Stomach (tissue), 9 donors: ENCODE results near the gene KLK2. TPM values are rescaled to one million over a fixed set of nuclear protein-coding genes. Genes with fewer than 3 reads are reported as not detected.

Experiments used
- DNase-seq, 2 donors: peaks; one replicate each; pipeline versions ENCODE4 v3.0.0 to v3.0.0-alpha.2; 2013 to 2019
- H3K27ac ChIP-seq, 5 donors: fragments of 200-600 bp in 4 of 5; sonication (generic) in 4 of 5; one replicate each; pipeline ENCODE4 v1.5.1; 2013 to 2019; ENCODE audit warnings: mild to moderate bottlenecking in 1 of 5, moderate library complexity in 1 of 5
- H3K27me3 ChIP-seq, 3 donors: fragments of 200-600 bp; sonication (generic); one replicate each; pipeline ENCODE4 v1.5.1; 2017 to 2019; ENCODE audit warnings: mixed run types in 1 of 3
- H3K36me3 ChIP-seq, 4 donors: fragments of 200-600 bp; sonication (generic); 1 replicate in 3 of 4; 2 replicates in 1 of 4; pipeline ENCODE4 v1.5.1; 2016 to 2019
- H3K4me1 ChIP-seq, 4 donors: fragments of 200-600 bp; sonication (generic); one replicate each; pipeline ENCODE4 v1.5.1; 2016 to 2019
- H3K4me3 ChIP-seq, 4 donors: fragments of 200-600 bp; sonication (generic) in 3 of 4; one replicate each; pipeline ENCODE4 v1.5.1; 2016 to 2019; ENCODE audit warnings: mild to moderate bottlenecking in 1 of 4
- H3K9me3 ChIP-seq, 4 donors: fragments of 200-600 bp; sonication (generic); one replicate each; pipeline ENCODE4 v1.5.1; 2016 to 2019
- CTCF ChIP-seq, 7 experiments: fragments of 450-650 bp in 4 of 7; fragments of 200-600 bp in 3 of 7; sonication (generic) in 3 of 7; IDR thresholded peaks; one replicate each; pipeline ENCODE4 v1.5.1; 2016 to 2019; ENCODE audit warnings: antibody characterized with exemption in 7 of 7, control low read depth in 2 of 7, mild to moderate bottlenecking in 1 of 7
- EP300 ChIP-seq: sonication (generic); formaldehyde crosslinking; IDR thresholded peaks from one replicate; pipeline ENCODE4 v1.6.1; 2017; ENCODE audit warnings: antibody characterized with exemption
- POLR2A ChIP-seq, 4 donors: fragments of 450-650 bp; IDR thresholded peaks; one replicate each; pipeline ENCODE4 v1.6.1; 2016; ENCODE audit warnings: antibody characterized with exemption in 4 of 4, control low read depth in 2 of 4, mild to moderate bottlenecking in 1 of 4, moderate library complexity in 1 of 4
- POLR2AphosphoS5 ChIP-seq, 3 donors: sonication (generic); formaldehyde crosslinking; IDR thresholded peaks; one replicate each; pipeline ENCODE4 v1.6.1; 2016; ENCODE audit warnings: antibody characterized with exemption in 3 of 3
- WGBS, 5 donors: extraction: QIAGEN DNeasy Blood & Tissue Kit in 3 of 5; methylation state at CpG; one replicate each; pipeline versions ENCODE4 v1.1.5 to v1.1.7; 2013 to 2018; 5-methylcytosine and 5-hydroxymethylcytosine counted together
- intact Hi-C: fragments of 100-400 bp; cut with DNase I; formaldehyde crosslinking; loops from one replicate; pipeline ENCODE4 v1.15.1; 2023; ENCODE audit warnings: low total_unique reads
- polyA plus RNA-seq, 3 donors: library from polyadenylated mRNA; stranded (reverse); fragments of 200-250 nt; gene quantifications; one replicate each; pipeline ENCODE4 v1.2.3, GENCODE V29; 2013
- total RNA-seq, 5 donors: library from RNA; depleted of rRNA; stranded (reverse); fragments of >200 nt; gene quantifications; one replicate each; pipeline versions ENCODE4 v1.1.0 to v1.2.3, GENCODE V29; 2014 to 2016
- donor health status: healthy with polysubstance abuse.
- donor health status: Bipolar disorder and iron deficiency.
- donor health status: healthy.

Gene KLK2
- total and polyA plus RNA-seq, 8 donors = 94.6 TPM; not detected in 7

GRCh38 chr19:50877338-50877737, 4.1 kb downstream of the KLK2 start:
- intact Hi-C loops = no loop called here

GRCh38 chr19:50878851-50879250, 5.6 kb downstream of the KLK2 start:
- WGBS, 5 donors = 45 to 56% (median 51%) methylated on average over 5 of the region's 5 CpGs
- intact Hi-C loops = no loop called here
- H3K27me3 ChIP-seq = peaks cover 0 to 81% (median 14%) of the 10 kb centered on the region in 3 donors

More at GRCh38 chr19:50877338-50877737, 4.1 kb downstream of the KLK2 start:
- Histone ChIP-seq H3K36me3 (no peaks in the 10 kb centered on the region), H3K27me3 (peaks cover 0 to 85% (median 19%) of the 10 kb centered on the region in 3 donors), H3K4me1 (no peaks in the 10 kb centered on the region), H3K4me3 (no peak overlapping the region), H3K9me3 (no peaks in the 10 kb centered on the region), H3K27ac (no peak overlapping the region)
- TF ChIP-seq POLR2AphosphoS5 (IDR thresholded peaks at IDR 0.05) (no peak), CTCF (IDR thresholded peaks at IDR 0.05) (no peak), EP300 (no peak), POLR2A (IDR thresholded peaks at IDR 0.05) (no peak)
- no peak for DNase-seq
- 10 to 23% (median 13%) methylated on average over 8 of the region's 8 CpGs for WGBS, 5 donors

GRCh38 chr19:50880241-50880640, 7.0 kb downstream of the KLK2 start:
- WGBS, 5 donors = 69 to 77% (median 71%) methylated on average over 5 of the region's 5 CpGs
- intact Hi-C loops = no loop called here
- peaks cover 0 to 76% (median 7%) of the 10 kb centered on the region in 3 donors for H3K27me3 ChIP-seq
- H3K9me3 ChIP-seq = no peaks in the 10 kb centered on the region
- H3K27ac ChIP-seq = no peak overlapping the region
- no peaks in the 10 kb centered on the region for H3K36me3 ChIP-seq
- no peaks in the 10 kb centered on the region for H3K4me1 ChIP-seq
- no peak overlapping the region for H3K4me3 ChIP-seq
- TF ChIP-seq POLR2A (IDR thresholded peaks at IDR 0.05) (no peak), EP300 (no peak), POLR2AphosphoS5 (IDR thresholded peaks at IDR 0.05) (no peak), CTCF (IDR thresholded peaks at IDR 0.05) (no peak)
- no peak for DNase-seq

More at GRCh38 chr19:50878851-50879250, 5.6 kb downstream of the KLK2 start:
- H3K9me3 ChIP-seq = no peaks in the 10 kb centered on the region
- H3K4me3 ChIP-seq = no peak overlapping the region
- no peaks in the 10 kb centered on the region for H3K36me3 ChIP-seq
- TF ChIP-seq POLR2A (IDR thresholded peaks at IDR 0.05) = no peak
- no peak for TF ChIP-seq EP300
- no peak for TF ChIP-seq CTCF (IDR thresholded peaks at IDR 0.05)
- TF ChIP-seq POLR2AphosphoS5 (IDR thresholded peaks at IDR 0.05) = no peak
- no peaks in the 10 kb centered on the region for H3K4me1 ChIP-seq
- H3K27ac ChIP-seq = no peak overlapping the region
- no peak for DNase-seq

GRCh38 chr19:50882188-50882587, 8.9 kb downstream of the KLK2 start:
- H3K4me1 ChIP-seq = no peaks in the 10 kb centered on the region
- no peak overlapping the region for H3K4me3 ChIP-seq
- 39 to 58% (median 55%) methylated on average over 3 of the region's 3 CpGs for WGBS, 5 donors
- peaks cover 0 to 77% (median 7%) of the 10 kb centered on the region in 3 donors for H3K27me3 ChIP-seq
- TF ChIP-seq POLR2A (IDR thresholded peaks at IDR 0.05) (no peak), POLR2AphosphoS5 (IDR thresholded peaks at IDR 0.05) (no peak), CTCF (IDR thresholded peaks at IDR 0.05) (no peak), EP300 (no peak)
- intact Hi-C loops = no loop called here
- no peak overlapping the region for H3K27ac ChIP-seq
- H3K9me3 ChIP-seq = no peaks in the 10 kb centered on the region
- no peaks in the 10 kb centered on the region for H3K36me3 ChIP-seq
- no peak for DNase-seq
